SK-N-SH (cell line): ENCODE measurements around the gene PRR35.

ENCODE experiments used
- FOSL2 ChIP-seq: IDR thresholded peaks from 2 replicates; pipeline ENCODE4 v1.4.0; 2012; ENCODE audit warnings: low read depth, mild to moderate bottlenecking, moderate library complexity, borderline replicate concordance
- FOXM1 ChIP-seq: IDR thresholded peaks from 2 replicates; pipeline ENCODE4 v1.4.0; 2012; ENCODE audit warnings: low read depth, mild to moderate bottlenecking
- NFIC ChIP-seq: IDR thresholded peaks from 2 replicates; pipeline ENCODE4 v1.4.0; 2012; ENCODE audit warnings: borderline replicate concordance
- POLR2AphosphoS5 ChIP-seq: IDR thresholded peaks from 2 replicates; pipeline ENCODE4 v1.6.1; 2012; ENCODE audit warnings: low read depth, low read length
- RFX5 ChIP-seq: IDR thresholded peaks from 2 replicates; pipeline ENCODE4 v1.6.1; 2012; ENCODE audit warnings: mild to moderate bottlenecking, improper control_type of control experiment, low read length
- SMC3 ChIP-seq: IDR thresholded peaks from 2 replicates; pipeline ENCODE4 v1.6.1; 2012; ENCODE audit warnings: low read depth, low read length, improper control_type of control experiment
- TCF12 ChIP-seq: IDR thresholded peaks from 2 replicates; pipeline ENCODE4 v1.4.0; 2012
- TEAD4 ChIP-seq: IDR thresholded peaks from 2 replicates; pipeline ENCODE4 v1.4.0; 2012; ENCODE audit warnings: mild to moderate bottlenecking, borderline replicate concordance; ENCODE audit not compliant: insufficient read depth
- TF ChIP-seq, protein P1 (sequence below): IDR thresholded peaks from 2 replicates; pipeline ENCODE4 v1.4.0; 2012; ENCODE audit warnings: low read depth, borderline replicate concordance
- TF ChIP-seq, protein P2 (sequence below): fragments of 200-600 bp; sonication (generic); IDR thresholded peaks from 2 replicates; pipeline ENCODE4 v1.6.1; 2017; ENCODE audit warnings: antibody characterized with exemption, mild to moderate bottlenecking, moderate library complexity
- TF ChIP-seq, protein P3 (sequence below): IDR thresholded peaks from 2 replicates; pipeline ENCODE4 v1.4.0; 2012; ENCODE audit warnings: low read depth
- TF ChIP-seq, protein P4 (sequence below): IDR thresholded peaks from 2 replicates; pipeline ENCODE4 v1.6.1; 2012; ENCODE audit warnings: mild to moderate bottlenecking, low read depth, low read length, moderate library complexity

DNA sequence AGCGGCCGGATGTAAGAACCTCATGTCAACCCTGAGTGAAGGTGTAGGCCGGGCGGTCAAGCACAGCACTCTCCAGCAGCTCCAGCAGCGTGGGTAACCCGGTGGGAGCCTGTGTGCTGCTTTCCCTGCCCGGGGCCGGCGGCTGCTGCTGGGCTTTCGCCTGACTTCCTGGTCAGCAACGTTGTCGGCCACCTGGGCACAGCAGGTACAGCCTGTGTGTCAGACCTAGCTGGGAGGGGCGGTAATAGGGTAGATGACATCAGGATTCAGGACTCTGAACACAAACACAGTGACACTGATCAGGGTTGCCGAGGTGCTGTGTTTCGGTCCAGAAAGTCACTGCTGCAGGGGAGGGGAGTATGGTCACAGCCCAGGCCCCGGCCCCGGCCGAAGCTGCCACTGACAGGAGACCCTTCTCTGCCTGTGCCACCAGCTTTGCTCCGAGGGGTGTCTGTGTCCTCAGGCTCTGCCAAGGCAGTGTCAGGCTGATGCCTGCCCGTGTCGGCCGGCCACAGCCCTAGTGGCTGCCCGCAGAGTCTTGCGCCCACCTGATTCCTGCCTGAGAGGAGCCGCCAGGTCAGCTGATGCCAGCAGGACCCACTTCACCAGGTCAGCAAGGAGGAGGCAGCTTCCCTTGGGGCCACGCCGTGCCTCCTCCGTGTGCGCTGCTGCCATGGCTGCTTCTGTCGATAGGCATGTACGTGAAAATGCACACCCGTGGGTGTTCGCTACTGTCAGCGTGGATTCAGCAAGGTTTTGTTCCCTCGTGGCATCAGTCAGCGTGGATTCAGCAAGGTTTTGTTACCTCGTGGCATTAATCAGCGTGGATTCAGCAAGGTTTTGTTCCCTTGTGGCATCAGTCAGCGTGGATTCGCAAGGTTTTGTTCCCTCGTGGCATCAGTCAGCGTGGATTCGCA is 38.9 kb downstream of the PRR35 start:
- TF ChIP-seq, protein P1, sequence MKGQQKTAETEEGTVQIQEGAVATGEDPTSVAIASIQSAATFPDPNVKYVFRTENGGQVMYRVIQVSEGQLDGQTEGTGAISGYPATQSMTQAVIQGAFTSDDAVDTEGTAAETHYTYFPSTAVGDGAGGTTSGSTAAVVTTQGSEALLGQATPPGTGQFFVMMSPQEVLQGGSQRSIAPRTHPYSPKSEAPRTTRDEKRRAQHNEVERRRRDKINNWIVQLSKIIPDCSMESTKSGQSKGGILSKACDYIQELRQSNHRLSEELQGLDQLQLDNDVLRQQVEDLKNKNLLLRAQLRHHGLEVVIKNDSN = no peak
- TF ChIP-seq, protein P2, sequence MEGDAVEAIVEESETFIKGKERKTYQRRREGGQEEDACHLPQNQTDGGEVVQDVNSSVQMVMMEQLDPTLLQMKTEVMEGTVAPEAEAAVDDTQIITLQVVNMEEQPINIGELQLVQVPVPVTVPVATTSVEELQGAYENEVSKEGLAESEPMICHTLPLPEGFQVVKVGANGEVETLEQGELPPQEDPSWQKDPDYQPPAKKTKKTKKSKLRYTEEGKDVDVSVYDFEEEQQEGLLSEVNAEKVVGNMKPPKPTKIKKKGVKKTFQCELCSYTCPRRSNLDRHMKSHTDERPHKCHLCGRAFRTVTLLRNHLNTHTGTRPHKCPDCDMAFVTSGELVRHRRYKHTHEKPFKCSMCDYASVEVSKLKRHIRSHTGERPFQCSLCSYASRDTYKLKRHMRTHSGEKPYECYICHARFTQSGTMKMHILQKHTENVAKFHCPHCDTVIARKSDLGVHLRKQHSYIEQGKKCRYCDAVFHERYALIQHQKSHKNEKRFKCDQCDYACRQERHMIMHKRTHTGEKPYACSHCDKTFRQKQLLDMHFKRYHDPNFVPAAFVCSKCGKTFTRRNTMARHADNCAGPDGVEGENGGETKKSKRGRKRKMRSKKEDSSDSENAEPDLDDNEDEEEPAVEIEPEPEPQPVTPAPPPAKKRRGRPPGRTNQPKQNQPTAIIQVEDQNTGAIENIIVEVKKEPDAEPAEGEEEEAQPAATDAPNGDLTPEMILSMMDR = no peak
- TF ChIP-seq POLR2AphosphoS5 (no peak), SMC3 (no peak), FOXM1 (no peak), NFIC (no peak), FOSL2 (no peak), TCF12 (no peak), TEAD4 (no peak), RFX5 (no peak)
- TF ChIP-seq, protein P3, sequence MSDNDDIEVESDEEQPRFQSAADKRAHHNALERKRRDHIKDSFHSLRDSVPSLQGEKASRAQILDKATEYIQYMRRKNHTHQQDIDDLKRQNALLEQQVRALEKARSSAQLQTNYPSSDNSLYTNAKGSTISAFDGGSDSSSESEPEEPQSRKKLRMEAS = no peak
- TF ChIP-seq, protein P4, sequence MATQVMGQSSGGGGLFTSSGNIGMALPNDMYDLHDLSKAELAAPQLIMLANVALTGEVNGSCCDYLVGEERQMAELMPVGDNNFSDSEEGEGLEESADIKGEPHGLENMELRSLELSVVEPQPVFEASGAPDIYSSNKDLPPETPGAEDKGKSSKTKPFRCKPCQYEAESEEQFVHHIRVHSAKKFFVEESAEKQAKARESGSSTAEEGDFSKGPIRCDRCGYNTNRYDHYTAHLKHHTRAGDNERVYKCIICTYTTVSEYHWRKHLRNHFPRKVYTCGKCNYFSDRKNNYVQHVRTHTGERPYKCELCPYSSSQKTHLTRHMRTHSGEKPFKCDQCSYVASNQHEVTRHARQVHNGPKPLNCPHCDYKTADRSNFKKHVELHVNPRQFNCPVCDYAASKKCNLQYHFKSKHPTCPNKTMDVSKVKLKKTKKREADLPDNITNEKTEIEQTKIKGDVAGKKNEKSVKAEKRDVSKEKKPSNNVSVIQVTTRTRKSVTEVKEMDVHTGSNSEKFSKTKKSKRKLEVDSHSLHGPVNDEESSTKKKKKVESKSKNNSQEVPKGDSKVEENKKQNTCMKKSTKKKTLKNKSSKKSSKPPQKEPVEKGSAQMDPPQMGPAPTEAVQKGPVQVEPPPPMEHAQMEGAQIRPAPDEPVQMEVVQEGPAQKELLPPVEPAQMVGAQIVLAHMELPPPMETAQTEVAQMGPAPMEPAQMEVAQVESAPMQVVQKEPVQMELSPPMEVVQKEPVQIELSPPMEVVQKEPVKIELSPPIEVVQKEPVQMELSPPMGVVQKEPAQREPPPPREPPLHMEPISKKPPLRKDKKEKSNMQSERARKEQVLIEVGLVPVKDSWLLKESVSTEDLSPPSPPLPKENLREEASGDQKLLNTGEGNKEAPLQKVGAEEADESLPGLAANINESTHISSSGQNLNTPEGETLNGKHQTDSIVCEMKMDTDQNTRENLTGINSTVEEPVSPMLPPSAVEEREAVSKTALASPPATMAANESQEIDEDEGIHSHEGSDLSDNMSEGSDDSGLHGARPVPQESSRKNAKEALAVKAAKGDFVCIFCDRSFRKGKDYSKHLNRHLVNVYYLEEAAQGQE = no peak
